ENCODE data around the gene HHLA2. TPM values are rescaled to one million over a fixed set of nuclear protein-coding genes. Genes with fewer than 3 reads are reported as not detected.
"Not testable (repeated sequence)": the region's sequence is repeated elsewhere in the genome, so short reads cannot be mapped to it uniquely, and the experiment has no call there.

Gene HHLA2
- total RNA-seq = not detected

GRCh38 chr3:108296239-108296638 is at the start of gene HHLA2:
Gene HHLA2 (plus strand): TSS chr3:108296548. CDS start chr3:108351814, 55,266 bp downstream.
- no peak for DNase-seq

GRCh38 chr3:108250626-108251025 is 45.7 kb upstream of the HHLA2 start:
- no peak for DNase-seq

DNA sequence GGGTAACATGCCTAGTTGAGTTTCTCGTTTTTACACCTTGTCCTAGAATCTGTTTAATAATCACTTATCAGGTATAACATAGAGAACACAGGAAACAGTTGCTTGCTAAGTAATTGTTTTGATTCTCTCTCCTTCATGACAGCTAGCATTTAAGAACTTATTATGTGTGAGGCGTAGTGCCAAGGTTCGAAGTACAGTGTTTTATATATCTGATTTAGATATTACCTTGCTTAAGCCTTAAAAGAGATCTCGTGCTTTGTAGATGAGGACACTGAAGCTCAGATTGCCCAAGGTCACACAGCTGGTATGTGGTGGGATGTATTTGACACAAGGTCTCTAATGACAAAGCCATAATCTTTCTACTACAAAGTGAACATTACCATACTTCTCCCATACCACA is 45.1 kb upstream of the HHLA2 start:
- DNase-seq = no peak

DNA sequence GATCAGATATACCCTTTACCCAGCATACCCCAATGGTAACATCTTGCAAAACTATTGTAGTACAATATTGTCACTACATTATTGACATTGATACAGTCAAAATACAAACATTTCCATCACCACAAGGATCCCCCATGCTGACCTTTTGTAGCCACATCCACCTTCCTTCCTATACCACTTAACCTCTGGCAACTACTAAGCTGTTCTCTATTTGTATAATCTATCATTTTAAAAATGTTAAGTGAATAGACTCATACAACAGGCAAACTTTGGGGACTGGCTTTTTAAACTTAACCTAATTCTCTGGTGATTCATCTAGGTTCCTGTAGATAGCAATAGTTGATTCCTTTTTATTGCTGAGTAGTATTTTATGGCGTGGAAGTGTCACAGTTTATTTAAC is 44.5 kb upstream of the HHLA2 start:
- no peak for DNase-seq

DNA sequence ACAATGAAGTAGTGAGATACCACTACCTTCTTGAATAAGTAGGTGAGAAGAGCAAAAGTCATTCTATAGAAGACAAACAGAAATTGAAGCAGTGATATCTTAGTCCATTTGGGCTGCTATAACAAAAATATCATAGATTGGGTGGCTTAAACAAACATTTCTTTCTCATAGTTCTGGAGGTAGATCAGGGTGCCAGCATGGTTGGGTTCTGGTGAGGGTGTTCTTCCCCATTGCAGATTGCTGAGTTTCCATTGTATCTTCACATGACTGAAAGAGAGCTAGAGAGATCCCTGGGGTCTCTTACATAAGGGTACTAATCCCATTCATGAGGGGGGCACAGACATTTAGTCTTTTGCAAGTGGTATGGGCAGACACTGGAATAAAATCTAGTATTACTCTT is 41.2 kb upstream of the HHLA2 start:
- no peak for DNase-seq

DNA sequence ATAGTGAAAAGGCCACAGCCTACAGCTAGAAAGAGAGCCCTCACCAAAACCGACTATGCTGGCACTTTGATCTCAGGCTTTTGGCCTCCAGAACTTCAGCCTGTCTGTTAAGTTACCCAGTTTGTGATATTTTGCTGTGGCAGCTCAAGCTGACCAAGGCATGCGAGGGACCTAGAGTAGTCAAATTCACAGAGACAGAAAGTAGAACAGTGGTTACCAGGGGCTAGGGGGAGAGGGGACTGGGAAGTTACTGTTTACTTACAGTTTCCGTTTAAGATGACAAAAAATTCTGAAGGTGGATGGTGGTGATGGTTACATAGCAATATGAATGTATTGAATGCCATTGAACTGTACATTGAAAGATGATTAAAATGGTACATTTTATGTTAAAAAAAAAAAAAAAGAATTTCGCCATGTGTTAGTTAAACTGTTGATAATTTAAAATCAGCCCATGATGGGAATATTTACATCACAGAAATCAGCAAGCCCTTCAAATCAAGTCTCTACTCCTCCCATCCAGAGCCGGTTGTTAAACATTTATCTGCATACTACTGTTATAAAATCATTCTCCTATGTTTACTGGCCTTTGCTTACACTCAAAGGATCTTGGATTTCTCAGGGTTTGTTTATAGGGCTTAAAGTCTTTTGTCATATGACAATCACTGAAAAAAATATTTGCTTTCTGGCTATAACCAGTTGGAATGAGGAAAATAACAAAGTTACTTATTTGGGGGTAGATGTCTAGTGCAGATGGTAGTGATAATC is 31.6 kb upstream of the HHLA2 start:
- DNase-seq = not testable (repeated sequence)

DNA sequence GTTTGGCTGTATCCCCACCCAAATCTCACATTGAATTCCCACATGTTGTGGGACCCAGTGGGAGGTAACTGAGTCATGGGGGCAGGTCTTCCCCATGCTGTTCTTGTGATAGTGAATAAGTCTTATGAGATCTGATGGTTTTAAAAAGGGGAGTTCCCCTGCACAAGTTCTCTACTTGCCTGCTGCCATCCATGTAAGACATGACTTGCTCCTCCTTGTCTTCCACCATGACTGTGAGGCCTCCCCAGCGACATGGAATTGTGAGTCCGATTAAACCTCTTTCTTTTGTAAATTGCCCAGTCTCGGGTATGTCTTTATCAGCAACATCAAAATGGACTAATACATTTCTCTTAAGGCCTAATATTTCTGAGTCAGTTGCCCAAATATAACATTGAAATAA is 28.1 kb upstream of the HHLA2 start:
- not testable (repeated sequence) for DNase-seq

- DNase-seq = no peak
Observed at GRCh38 chr3:108271626-108272025, 24.7 kb upstream of the HHLA2 start.

- DNase-seq = not testable (repeated sequence)
Observed at GRCh38 chr3:108279066-108279465, 17.3 kb upstream of the HHLA2 start.

DNA sequence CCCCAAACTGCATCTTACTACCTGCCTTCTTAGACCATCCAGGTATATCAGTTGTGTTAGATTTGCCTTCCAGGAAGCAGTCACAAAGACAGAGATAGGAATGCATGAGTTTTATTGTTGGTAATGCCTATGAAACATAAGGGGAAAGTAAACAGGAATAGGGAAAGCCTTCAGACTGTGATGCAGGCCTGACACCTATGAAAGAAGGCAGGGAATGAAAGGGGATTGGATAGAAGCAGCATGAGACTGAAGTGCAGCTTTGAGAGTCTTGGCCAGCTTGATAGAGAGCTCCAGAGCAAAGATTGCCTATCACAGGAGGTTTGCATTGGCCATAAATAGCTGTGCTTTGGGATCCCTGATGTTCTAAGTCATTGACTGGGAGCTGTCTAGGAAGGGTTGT is 15.9 kb upstream of the HHLA2 start:
- DNase-seq = no peak

- no peak for DNase-seq
Observed at GRCh38 chr3:108281670-108282069, 14.7 kb upstream of the HHLA2 start.

DNA sequence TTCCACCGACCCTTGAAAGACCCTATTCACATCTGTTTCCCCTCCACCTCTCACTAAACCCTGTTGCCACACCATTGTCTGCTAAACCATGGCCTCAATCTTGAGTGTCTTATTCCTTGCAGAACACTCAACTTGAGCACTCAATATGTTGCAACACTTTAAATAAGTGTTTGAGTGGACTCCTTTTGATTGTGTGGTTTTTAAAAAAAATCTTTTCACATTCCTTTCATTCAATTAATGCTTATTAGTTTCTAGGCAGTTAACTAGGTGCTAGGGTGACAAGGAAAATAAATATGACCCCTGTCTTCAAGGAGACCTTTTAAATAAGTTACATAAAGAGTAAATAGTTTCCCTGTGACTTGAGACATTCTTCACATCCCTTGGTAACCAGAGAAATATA is 13.3 kb upstream of the HHLA2 start:
- no peak for DNase-seq

DNA sequence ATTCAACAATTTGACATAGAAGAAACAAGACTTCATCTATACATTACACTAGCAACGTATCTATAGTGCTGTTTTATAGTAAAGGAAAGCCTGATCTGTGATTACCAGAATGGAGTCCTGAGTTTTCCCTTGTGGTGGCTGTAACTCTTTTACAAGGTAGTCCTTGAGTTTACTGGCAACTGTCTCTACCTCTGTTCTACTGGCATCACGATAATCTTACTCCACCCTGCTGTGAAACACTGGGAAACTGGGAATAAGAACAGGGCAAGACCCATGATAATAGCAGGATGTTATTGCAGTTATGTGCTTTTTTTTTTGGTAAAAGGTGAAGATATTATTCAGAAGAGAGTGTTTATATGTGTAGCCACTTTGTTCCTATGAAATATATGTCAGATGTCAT is 12.4 kb upstream of the HHLA2 start:
- no peak for DNase-seq

- DNase-seq = no peak
Observed at GRCh38 chr3:108285176-108285575, 11.2 kb upstream of the HHLA2 start.

DNA sequence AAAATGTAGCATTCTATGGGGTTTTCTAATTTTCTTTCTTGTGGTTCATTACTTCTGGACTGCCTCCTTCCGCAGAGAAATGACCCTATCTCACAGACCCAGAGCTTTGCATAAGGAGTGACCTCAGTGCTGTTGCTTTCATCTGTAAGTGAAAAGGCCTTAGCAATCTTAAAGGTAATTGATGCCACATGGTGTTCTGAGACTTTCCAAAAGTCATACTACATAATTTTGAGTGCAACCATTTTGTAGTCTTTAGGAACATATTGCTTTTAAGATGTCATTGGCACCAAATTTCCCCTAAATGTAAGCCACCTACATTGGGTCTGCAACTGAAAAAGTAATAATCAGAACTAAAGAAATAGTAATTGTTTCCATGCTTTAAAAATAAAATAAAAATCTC is 9.2 kb upstream of the HHLA2 start:
- DNase-seq = no peak

DNA sequence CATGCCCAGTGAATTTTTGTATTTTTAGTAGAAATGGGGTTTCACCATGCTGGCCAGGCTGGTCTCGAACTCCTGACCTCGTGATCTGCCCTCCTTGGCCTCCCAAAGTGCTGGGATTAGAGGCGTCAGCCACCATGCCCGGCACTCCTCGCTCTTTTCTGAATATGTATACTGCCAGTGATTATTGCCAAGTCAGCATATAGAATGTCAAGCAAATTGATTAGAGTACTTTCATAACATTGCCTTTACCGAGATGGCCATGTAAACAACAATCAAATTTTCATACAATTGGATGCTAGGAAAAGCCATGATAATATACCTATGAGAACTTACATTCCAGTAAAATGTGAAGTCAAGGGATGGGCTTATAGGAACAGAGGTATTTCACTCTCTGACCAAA is 8.2 kb upstream of the HHLA2 start:
- not testable (repeated sequence) for DNase-seq

DNA sequence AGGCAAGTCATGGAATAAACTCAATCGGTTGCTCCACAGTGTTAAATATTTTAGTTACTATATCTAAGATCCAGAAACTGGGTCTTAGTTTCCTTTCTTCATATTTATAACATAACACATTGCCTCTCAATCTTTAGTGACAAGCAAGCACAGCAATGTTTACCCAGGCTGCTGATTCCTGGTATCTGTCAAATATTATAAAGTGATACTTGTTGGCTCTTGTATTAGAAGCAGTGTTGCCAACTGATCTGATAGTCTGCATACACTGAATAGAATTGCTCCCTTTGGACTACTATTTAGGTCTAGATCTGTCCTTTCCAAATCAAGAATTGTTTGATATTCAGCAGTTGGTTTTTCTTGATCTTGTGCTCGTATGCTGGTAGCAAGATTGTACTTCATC is 7.2 kb upstream of the HHLA2 start:
- no peak for DNase-seq

DNA sequence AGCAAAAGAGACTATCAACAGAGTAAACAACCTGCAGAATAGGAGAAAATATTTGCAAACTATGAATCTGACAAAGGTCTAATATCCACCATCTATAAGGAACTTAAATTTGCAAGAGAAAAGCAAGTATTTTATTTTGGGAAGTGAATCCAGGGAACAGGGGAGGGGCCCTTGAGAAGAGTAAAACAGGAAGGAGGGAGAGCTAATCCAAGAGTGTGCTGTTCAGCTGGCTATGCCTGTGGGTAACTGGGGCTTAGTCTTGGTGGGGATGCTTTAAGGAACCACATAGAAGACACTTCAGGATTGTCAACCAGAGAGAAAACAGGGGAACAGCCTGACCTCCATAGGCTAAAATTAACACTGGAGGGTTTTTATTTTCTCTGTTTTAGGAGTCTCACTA is 3.9 kb upstream of the HHLA2 start:
- no peak for DNase-seq

- no peak for DNase-seq
Observed at GRCh38 chr3:108292905-108293328, 3.4 kb upstream of the HHLA2 start.

GRCh38 chr3:108293858-108294257 is 2.5 kb upstream of the HHLA2 start:
- DNase-seq = no peak

DNA sequence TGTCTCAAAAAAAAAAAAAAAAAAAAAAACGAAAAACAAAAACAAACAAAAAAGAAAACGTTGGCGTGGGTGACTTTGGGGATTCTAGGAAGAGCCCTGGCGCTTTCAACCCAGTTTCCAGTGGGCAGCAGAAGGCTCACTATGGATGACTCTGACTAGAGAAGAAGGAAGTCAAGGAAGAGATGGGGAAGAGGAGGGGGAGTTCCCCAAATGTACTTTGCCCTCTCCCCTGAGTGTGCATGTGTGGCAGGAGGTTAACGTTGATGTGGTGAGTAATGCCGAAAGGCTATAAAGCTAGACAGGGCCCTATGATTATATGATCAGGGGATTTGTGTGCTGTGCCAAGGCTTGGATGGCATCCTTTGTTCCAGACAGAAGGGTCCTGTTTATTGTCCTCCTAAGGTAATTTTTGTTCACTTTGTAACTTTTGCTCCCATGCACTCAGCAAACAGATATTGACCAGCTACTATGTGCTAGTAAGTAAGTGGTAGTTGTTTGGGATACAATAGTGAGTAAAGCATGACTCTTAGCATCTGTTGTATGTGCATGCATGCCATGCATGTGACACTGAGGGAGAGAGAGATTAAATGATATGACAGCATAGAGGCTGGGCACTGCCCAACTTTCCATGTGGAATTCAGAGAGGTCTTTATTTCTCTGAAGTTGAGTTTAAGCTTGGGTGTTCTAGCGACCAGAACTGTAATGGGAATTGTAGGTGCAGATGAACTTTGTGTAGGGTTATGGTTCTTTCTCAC is 750 bp upstream of the HHLA2 start:
- no peak for DNase-seq

- DNase-seq = no peak
Observed at GRCh38 chr3:108297647-108298046, 1.3 kb downstream of the HHLA2 start.

- no peak for DNase-seq
Observed at GRCh38 chr3:108298056-108298455, 1.7 kb downstream of the HHLA2 start.

Measured in occipital lobe (tissue), 2 donors.